Colonic mucosa (tissue), 4 donors: ENCODE measurements around the gene TAF11L13. TPM values are rescaled to one million over a fixed set of nuclear protein-coding genes. Genes with fewer than 3 reads are reported as not detected.

Experiments used
- DNase-seq: peaks from one replicate; pipeline ENCODE4 v3.0.0-alpha.2; 2020
- H3K27ac ChIP-seq: fragments of 200-600 bp; one replicate; pipeline ENCODE4 v1.8.0; 2021
- H3K27me3 ChIP-seq: fragments of 200-600 bp; one replicate; pipeline ENCODE4 v1.8.0; 2021
- H3K36me3 ChIP-seq: fragments of 200-600 bp; one replicate; pipeline ENCODE4 v1.8.0; 2021
- H3K4me1 ChIP-seq: fragments of 200-600 bp; one replicate; pipeline ENCODE4 v1.8.0; 2021; ENCODE audit warnings: mild to moderate bottlenecking
- H3K4me3 ChIP-seq: fragments of 200-600 bp; one replicate; pipeline ENCODE4 v1.8.0; 2021
- H3K9ac ChIP-seq, 2 donors: one replicate each; pipeline ENCODE4 v1.7.0; 2013; ENCODE audit warnings: control low read depth in 2 of 2, low read depth in 2 of 2, low read length in 2 of 2
- H3K9me3 ChIP-seq: fragments of 200-600 bp; one replicate; pipeline ENCODE4 v1.8.0; 2021
- CTCF ChIP-seq: fragments of 200-600 bp; IDR thresholded peaks from one replicate; pipeline ENCODE4 v1.8.0; 2022; ENCODE audit warnings: antibody characterized with exemption, mild to moderate bottlenecking
- intact Hi-C: fragments of 100-400 bp; cut with DNase I; formaldehyde crosslinking; loops from one replicate; pipeline ENCODE4 v1.14.1; 2022
- total RNA-seq, 2 donors: library from RNA; stranded (reverse); fragmentation: NEBNext Ultra II Directional in 1 of 2; extraction: Animal tissue kit (Norgen Biotek cat#: 25700) in 1 of 2; gene quantifications; one replicate each; pipeline ENCODE4 v1.2.1, GENCODE V29; 2021
- donor health status: healthy.
- donor health status: DM: no; HTN: no; CAD: no.
- donor health status: DM: no; HTN: no; CAD: no.

Gene TAF11L13
- total RNA-seq, 2 donors from 2014 or later: not detected

- TF ChIP-seq CTCF: no peak
- no peak for DNase-seq
- Histone ChIP-seq H3K4me1 (no peaks in the 10 kb centered on the region), H3K36me3 (no peaks in the 10 kb centered on the region), H3K27me3 (no peaks in the 10 kb centered on the region), H3K27ac (no peak overlapping the region), H3K9ac (no peak overlapping the region), H3K9me3 (no peaks in the 10 kb centered on the region), H3K4me3 (no peak overlapping the region)
- intact Hi-C loops: no loop called here
These were observed 24.0 kb downstream of the TAF11L13 start for GRCh38 chr5:17655921-17656320.

- Histone ChIP-seq H3K36me3 (no peaks in the 10 kb centered on the region), H3K9ac (no peak overlapping the region), H3K4me3 (no peak overlapping the region), H3K4me1 (no peaks in the 10 kb centered on the region), H3K27ac (no peak overlapping the region), H3K9me3 (no peaks in the 10 kb centered on the region), H3K27me3 (no peaks in the 10 kb centered on the region)
- DNase-seq: no peak
- TF ChIP-seq CTCF: no peak
- intact Hi-C loops: no loop called here
These were observed 31.3 kb downstream of the TAF11L13 start for GRCh38 chr5:17663182-17663581.

GRCh38 chr5:17665836-17666235 is 33.9 kb downstream of the TAF11L13 start:
- no peak overlapping the region for H3K27ac ChIP-seq
- TF ChIP-seq CTCF: no peak
- intact Hi-C loops: no loop called here
- H3K4me1 ChIP-seq: no peaks in the 10 kb centered on the region
- H3K9ac ChIP-seq: no peak overlapping the region
- no peaks in the 10 kb centered on the region for H3K36me3 ChIP-seq
- no peaks in the 10 kb centered on the region for H3K27me3 ChIP-seq
- H3K9me3 ChIP-seq: no peaks in the 10 kb centered on the region
- no peak overlapping the region for H3K4me3 ChIP-seq
- no peak for DNase-seq

GRCh38 chr5:17666726-17667235 is 34.9 kb downstream of the TAF11L13 start:
- H3K4me1 ChIP-seq: no peaks in the 10 kb centered on the region
- H3K9me3 ChIP-seq: no peaks in the 10 kb centered on the region
- no peaks in the 10 kb centered on the region for H3K36me3 ChIP-seq
- H3K27me3 ChIP-seq: no peaks in the 10 kb centered on the region
- TF ChIP-seq CTCF: no peak
- no peak for DNase-seq
- H3K4me3 ChIP-seq: no peak overlapping the region
- H3K27ac ChIP-seq: no peak overlapping the region
- intact Hi-C loops: no loop called here
- no peak overlapping the region for H3K9ac ChIP-seq

GRCh38 chr5:17670353-17670752 is 38.5 kb downstream of the TAF11L13 start:
- no peaks in the 10 kb centered on the region for H3K9me3 ChIP-seq
- intact Hi-C loops: no loop called here
- H3K27me3 ChIP-seq: no peaks in the 10 kb centered on the region
- TF ChIP-seq CTCF: no peak
- H3K36me3 ChIP-seq: no peaks in the 10 kb centered on the region
- no peak overlapping the region for H3K27ac ChIP-seq
- no peaks in the 10 kb centered on the region for H3K4me1 ChIP-seq
- DNase-seq: no peak
- no peak overlapping the region for H3K9ac ChIP-seq
- H3K4me3 ChIP-seq: no peak overlapping the region
